CD4-positive, alpha-beta T cell (primary cell): ENCODE measurements around the gene HIBCH. TPM values are rescaled to one million over a fixed set of nuclear protein-coding genes. Genes with fewer than 3 reads are reported as not detected.

Experiments
- ATAC-seq: fragments of 200-7000 bp; cut with Tn5 transposase; one replicate; pipeline ENCODE4 v1.10.0; 2022; ENCODE audit warnings: mild to moderate bottlenecking; ENCODE audit not compliant: poor library complexity
- CTCF ChIA-PET: fragments of 350-600 bp; sonication (Branson Sonifier 250); formaldehyde crosslinking; loops from one replicate; lab custom pipeline; 2021; ENCODE audit warnings: antibody characterized with exemption, inconsistent platforms; lab: Charles Lee
- POLR2A ChIA-PET: fragments of 350-600 bp; sonication (Branson Sonifier 250); formaldehyde crosslinking; loops from one replicate; lab custom pipeline; 2021; ENCODE audit warnings: antibody characterized with exemption, inconsistent platforms; lab: Charles Lee
- DNase-seq, 14 experiments: peaks; one replicate each; pipeline ENCODE4 v3.0.0-alpha.2; 2013 to 2020; ENCODE audit warnings: mixed read lengths in 2 of 14
- H3K27ac ChIP-seq, 2 donors: one replicate each; pipeline versions ENCODE4 v1.5.1 to v1.7.0; 2013; ENCODE audit warnings: low read length in 2 of 2, low read depth in 1 of 2, mild to moderate bottlenecking in 1 of 2
- H3K27me3 ChIP-seq, 2 experiments: 1 replicate in 1 of 2; 2 replicates in 1 of 2; pipeline versions ENCODE4 v1.6.1 to v1.7.0; 2013; ENCODE audit warnings: low read length in 2 of 2, control low read depth in 1 of 2, mild to moderate bottlenecking in 1 of 2, moderate library complexity in 1 of 2; ENCODE audit not compliant: insufficient read depth in 2 of 2, control insufficient read depth in 1 of 2
- H3K36me3 ChIP-seq: one replicate; pipeline ENCODE4 v1.6.1; 2013; ENCODE audit warnings: low read length, control low read depth; ENCODE audit not compliant: insufficient read depth
- H3K4me1 ChIP-seq: one replicate; pipeline ENCODE4 v1.6.1; 2013; ENCODE audit warnings: low read length, control low read depth; ENCODE audit not compliant: insufficient read depth
- H3K4me3 ChIP-seq: one replicate; pipeline ENCODE4 v1.5.1; 2013; ENCODE audit warnings: mild to moderate bottlenecking, low read length, moderate library complexity
- H3K9me3 ChIP-seq, 2 experiments: 1 replicate in 1 of 2; 2 replicates in 1 of 2; pipeline versions ENCODE4 v1.6.1 to v1.7.0; 2013; ENCODE audit warnings: low read length in 2 of 2, mild to moderate bottlenecking in 2 of 2, control low read depth in 1 of 2, moderate library complexity in 1 of 2; ENCODE audit not compliant: control insufficient read depth in 1 of 2, insufficient read depth in 1 of 2
- H3K27ac Mint-ChIP-seq: one replicate; pipeline ENCODE4 v1.8.0; 2020; ENCODE audit warnings: mixed read lengths
- H3K27me3 Mint-ChIP-seq: one replicate; pipeline ENCODE4 v1.8.0; 2021; ENCODE audit warnings: mixed read lengths
- H3K36me3 Mint-ChIP-seq: one replicate; pipeline ENCODE4 v1.8.0; 2021; ENCODE audit warnings: low read depth, mixed read lengths
- H3K4me1 Mint-ChIP-seq: one replicate; pipeline ENCODE4 v1.8.0; 2021; ENCODE audit warnings: low read depth, mixed read lengths
- H3K4me3 Mint-ChIP-seq: one replicate; pipeline ENCODE4 v1.8.0; 2020; ENCODE audit warnings: mild to moderate bottlenecking, mixed read lengths
- H3K9me3 Mint-ChIP-seq: one replicate; pipeline ENCODE4 v1.8.0; 2020; ENCODE audit warnings: mixed read lengths
- CTCF ChIP-seq: fragments of 200-600 bp; IDR thresholded peaks from one replicate; pipeline ENCODE4 v1.8.0; 2022; ENCODE audit warnings: antibody characterized with exemption, mild to moderate bottlenecking
- intact Hi-C, 2 experiments: fragments of 100-400 bp; cut with DNase I in 1 of 2; cut with micrococcal nuclease in 1 of 2; formaldehyde crosslinking; loops; one replicate each; pipeline versions ENCODE4 v1.15.1 to v1.9.0; 2023 to 2025; cut with DNase I, micrococcal nuclease
- total RNA-seq, 174 experiments: library from RNA in 2 of 174; stranded (reverse) in 2 of 174; gene quantifications; one replicate each; pipeline ENCODE4 v1.2.3 and lab custom pipeline; 2021 to 2026

Gene HIBCH
- total RNA-seq, 2 experiments from 2014 or later: 3.5 to 7.1 TPM

GRCh38 chr2:190335225-190335559, 15.6 kb upstream of the HIBCH start:
- Mint-ChIP-seq H3K27me3 (peaks cover under 1% of the 10 kb centered on the region), H3K4me1 (no peaks in the 10 kb centered on the region), H3K27ac (no peak overlapping the region), H3K9me3 (no peaks in the 10 kb centered on the region), H3K36me3 (no peaks in the 10 kb centered on the region), H3K4me3 (no peak overlapping the region)
- no peak overlapping the region for H3K27ac ChIP-seq
- ATAC-seq: no peak
- intact Hi-C loops: no loop called here
- H3K27me3 ChIP-seq: no peaks in the 10 kb centered on the region
- H3K36me3 ChIP-seq: no peaks in the 10 kb centered on the region
- TF ChIP-seq CTCF: no peak
- H3K9me3 ChIP-seq: no peaks in the 10 kb centered on the region
- DNase-seq: no peak
- ChIA-PET CTCF (no interaction called here), POLR2A (no interaction called here)
- H3K4me3 ChIP-seq: no peak overlapping the region
- H3K4me1 ChIP-seq: no peaks in the 10 kb centered on the region

GRCh38 chr2:190334479-190335224, 15.0 kb upstream of the HIBCH start:
- no peak overlapping the region for H3K4me3 Mint-ChIP-seq
- ATAC-seq (no peak), DNase-seq (no peak)
- peaks cover 6% of the 10 kb centered on the region for H3K27me3 Mint-ChIP-seq
- no peak overlapping the region for H3K27ac Mint-ChIP-seq
- no peaks in the 10 kb centered on the region for H3K9me3 ChIP-seq
- intact Hi-C loops: no loop called here
- H3K4me1 Mint-ChIP-seq: no peaks in the 10 kb centered on the region
- no peaks in the 10 kb centered on the region for H3K36me3 ChIP-seq
- CTCF ChIA-PET: no interaction called here
- H3K4me1 ChIP-seq: no peaks in the 10 kb centered on the region
- no peak for TF ChIP-seq CTCF
- POLR2A ChIA-PET: no interaction called here
- no peak overlapping the region for H3K4me3 ChIP-seq
- no peaks in the 10 kb centered on the region for H3K9me3 Mint-ChIP-seq
- H3K27ac ChIP-seq: no peak overlapping the region
- no peaks in the 10 kb centered on the region for H3K36me3 Mint-ChIP-seq
- H3K27me3 ChIP-seq: no peaks in the 10 kb centered on the region

- no peaks in the 10 kb centered on the region for H3K27me3 ChIP-seq
- no peaks in the 10 kb centered on the region for H3K4me1 ChIP-seq
- Mint-ChIP-seq H3K9me3 (no peaks in the 10 kb centered on the region), H3K4me1 (no peaks in the 10 kb centered on the region), H3K4me3 (no peak overlapping the region), H3K27me3 (peaks cover 12% of the 10 kb centered on the region), H3K36me3 (no peaks in the 10 kb centered on the region), H3K27ac (no peak overlapping the region)
- no peak overlapping the region for H3K4me3 ChIP-seq
- CTCF ChIA-PET: no interaction called here
- TF ChIP-seq CTCF: no peak
- no peak for DNase-seq
- POLR2A ChIA-PET: no interaction called here
- no peaks in the 10 kb centered on the region for H3K36me3 ChIP-seq
- H3K27ac ChIP-seq: no peak overlapping the region
- H3K9me3 ChIP-seq: no peaks in the 10 kb centered on the region
- no peak for ATAC-seq
- intact Hi-C loops: loop anchor here in 1 of 2 experiments (2.0 kb wide), 1 partner anchor 41 kb away; no protein-coding TSS in a partner anchor
Observed at GRCh38 chr2:190333928-190334327, 14.3 kb upstream of the HIBCH start.
